Activated CD8-positive, alpha-beta memory T cell treated with anti-CD3 and anti-CD28 coated beads, Interleukin-2, amount 50 U/mL, for 24 hours (primary cell): ENCODE results near the gene GNAS-AS1.

Experiments
- DNase-seq: peaks from one replicate; pipeline ENCODE4 v3.0.0-alpha.2; 2020; ENCODE audit errors: extremely low read depth

The GNAS-AS1 gene

GRCh38 chr20:58855506-58856389 lies 5.0 kb upstream of the GNAS-AS1 start:
- DNase-seq: no peak

GRCh38 chr20:58854638-58855471 lies 4.2 kb upstream of the GNAS-AS1 start:
- no peak for DNase-seq

- DNase-seq: no peak
These were observed 3.4 kb upstream of the GNAS-AS1 start for GRCh38 chr20:58853976-58854637.

- DNase-seq: no peak
These were observed 2.8 kb upstream of the GNAS-AS1 start for GRCh38 chr20:58853466-58853865.

- DNase-seq: no peak
These were observed 2.0 kb upstream of the GNAS-AS1 start, which contains the start of gene GNAS for GRCh38 chr20:58852543-58853271. Gene GNAS (plus strand): TSS chr20:58852716.

- DNase-seq: no peak
These were observed 1.3 kb upstream of the GNAS-AS1 start for GRCh38 chr20:58851969-58852458.

GRCh38 chr20:58851221-58851968 lies 693 bp upstream of the GNAS-AS1 start:
- DNase-seq: no peak

GRCh38 chr20:58847463-58847862 lies 3.2 kb downstream of the GNAS-AS1 start:
- no peak for DNase-seq

- no peak for DNase-seq
These were observed 5.0 kb downstream of the GNAS-AS1 start for GRCh38 chr20:58845706-58846105.

- DNase-seq: no peak
These were observed 7.6 kb downstream of the GNAS-AS1 start for GRCh38 chr20:58843128-58843556.

- no peak for DNase-seq
These were observed 8.4 kb downstream of the GNAS-AS1 start for GRCh38 chr20:58842276-58842675.

GRCh38 chr20:58841539-58842264 lies 9.0 kb downstream of the GNAS-AS1 start:
- DNase-seq: no peak

- DNase-seq: no peak
These were observed 9.7 kb downstream of the GNAS-AS1 start for GRCh38 chr20:58840816-58841538.

- DNase-seq: no peak
These were observed 10.5 kb downstream of the GNAS-AS1 start for GRCh38 chr20:58839991-58840747.

GRCh38 chr20:58839474-58839874 lies 11.2 kb downstream of the GNAS-AS1 start:
- no peak for DNase-seq

GRCh38 chr20:58838174-58838573 lies 12.5 kb downstream of the GNAS-AS1 start:
- no peak for DNase-seq

- no peak for DNase-seq
These were observed 13.0 kb downstream of the GNAS-AS1 start for GRCh38 chr20:58837717-58838116.

- no peak for DNase-seq
These were observed 14.0 kb downstream of the GNAS-AS1 start for GRCh38 chr20:58836616-58837204.
